ENCODE data around the gene UTS2B.
"Not testable (repeated sequence)": the region's sequence is repeated elsewhere in the genome, so short reads cannot be mapped to it uniquely, and the experiment has no call there.

The UTS2B gene

GRCh38 chr3:191246630-191247029, 83.7 kb downstream of the UTS2B start:
- no peak overlapping the region for H3K4me3 ChIP-seq
- DNase-seq, result no peak
- intact Hi-C loops (cut with DNase I; ENCODE audit: low total_unique reads), result no loop called here
- no peak overlapping the region for H3K27ac ChIP-seq
- H3K4me1 ChIP-seq, result no peaks in the 10 kb centered on the region
- H3K36me3 ChIP-seq, result no peaks in the 10 kb centered on the region
- no peaks in the 10 kb centered on the region for H3K9me3 ChIP-seq
- H3K27me3 ChIP-seq, result no peaks in the 10 kb centered on the region
- TF ChIP-seq CTCF (IDR thresholded peaks at IDR 0.05), result no peak

GRCh38 chr3:191246034-191246433, 84.3 kb downstream of the UTS2B start:
- H3K4me1 ChIP-seq; H3K27me3 ChIP-seq; H3K9me3 ChIP-seq; intact Hi-C loops (cut with DNase I; ENCODE audit: low total_unique reads); H3K27ac ChIP-seq; H3K4me3 ChIP-seq; H3K36me3 ChIP-seq: not testable (repeated sequence)
- DNase-seq, result peak in 1 of 2 donors; percentile 49

- TF ChIP-seq CTCF (IDR thresholded peaks at IDR 0.05), result peak; percentile 40 to 51
- no peaks in the 10 kb centered on the region for H3K27me3 ChIP-seq
- H3K9me3 ChIP-seq, result no peaks in the 10 kb centered on the region
- intact Hi-C loops (cut with DNase I; ENCODE audit: low total_unique reads), result no loop called here
- H3K36me3 ChIP-seq, result no peaks in the 10 kb centered on the region
- no peaks in the 10 kb centered on the region for H3K4me1 ChIP-seq
- H3K4me3 ChIP-seq, result no peak overlapping the region
- DNase-seq, result no peak
- no peak overlapping the region for H3K27ac ChIP-seq
Observed at GRCh38 chr3:191244242-191244867, 86.0 kb downstream of the UTS2B start.

- Histone ChIP-seq H3K27me3 (no peaks in the 10 kb centered on the region), H3K36me3 (no peaks in the 10 kb centered on the region), H3K4me3 (no peak overlapping the region), H3K4me1 (peaks cover 0 to 13% (median 0%) of the 10 kb centered on the region in 4 donors), H3K9me3 (no peaks in the 10 kb centered on the region), H3K27ac (no peak overlapping the region)
- TF ChIP-seq CTCF (IDR thresholded peaks at IDR 0.05), result no peak
- no peak for DNase-seq
- intact Hi-C loops (cut with DNase I; ENCODE audit: low total_unique reads), result no loop called here
Observed at GRCh38 chr3:191240486-191240885, 89.8 kb downstream of the UTS2B start.

- Histone ChIP-seq H3K27ac (no peak overlapping the region), H3K4me3 (no peak overlapping the region), H3K36me3 (no peaks in the 10 kb centered on the region), H3K27me3 (no peaks in the 10 kb centered on the region), H3K9me3 (no peaks in the 10 kb centered on the region), H3K4me1 (peaks cover 0 to 13% (median 0%) of the 10 kb centered on the region in 4 donors)
- no peak for DNase-seq
- TF ChIP-seq CTCF (IDR thresholded peaks at IDR 0.05), result no peak
- intact Hi-C loops (cut with DNase I; ENCODE audit: low total_unique reads), result no loop called here
Observed at GRCh38 chr3:191239407-191240031, 90.8 kb downstream of the UTS2B start.

GRCh38 chr3:191238321-191238817, 92.0 kb downstream of the UTS2B start:
- Histone ChIP-seq H3K4me1 (peaks cover 0 to 13% (median 0%) of the 10 kb centered on the region in 4 donors), H3K4me3 (no peak overlapping the region), H3K27me3 (no peaks in the 10 kb centered on the region), H3K27ac (no peak overlapping the region), H3K9me3 (no peaks in the 10 kb centered on the region), H3K36me3 (no peaks in the 10 kb centered on the region)
- no peak for DNase-seq
- TF ChIP-seq CTCF (IDR thresholded peaks at IDR 0.05), result no peak
- intact Hi-C loops (cut with DNase I; ENCODE audit: low total_unique reads), result no loop called here

Measured in tibial artery (tissue), 4 donors.